HG03103 (cell line): ENCODE measurements around the gene TSG101.

Experiments
- ATAC-seq: cut with Tn5 transposase; IDR thresholded peaks from one replicate; pipeline ENCODE4 v1.9.1; 2021; ENCODE audit warnings: low read depth; ENCODE audit not compliant: unreplicated experiment

The TSG101 gene

DNA sequence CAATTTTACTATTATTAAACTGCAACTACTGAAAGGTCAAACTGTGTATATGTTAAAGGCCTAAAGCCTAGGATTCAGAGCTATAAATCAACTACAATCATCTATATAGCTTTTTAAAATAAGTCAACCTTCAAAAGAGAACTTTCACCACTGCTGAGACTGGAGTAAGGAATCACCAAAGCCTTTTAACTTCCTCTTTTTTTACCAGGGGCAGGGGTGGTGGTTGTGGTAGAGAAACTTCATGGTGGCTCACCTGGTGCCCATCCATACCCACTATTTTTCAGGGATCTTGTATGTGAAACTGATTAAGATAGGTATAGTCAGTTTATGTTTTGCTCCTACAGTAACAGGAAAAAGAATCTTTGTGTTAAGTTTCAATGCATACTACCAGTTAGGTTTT, 31.5 kb downstream of the TSG101 start:
- ATAC-seq = no peak

DNA sequence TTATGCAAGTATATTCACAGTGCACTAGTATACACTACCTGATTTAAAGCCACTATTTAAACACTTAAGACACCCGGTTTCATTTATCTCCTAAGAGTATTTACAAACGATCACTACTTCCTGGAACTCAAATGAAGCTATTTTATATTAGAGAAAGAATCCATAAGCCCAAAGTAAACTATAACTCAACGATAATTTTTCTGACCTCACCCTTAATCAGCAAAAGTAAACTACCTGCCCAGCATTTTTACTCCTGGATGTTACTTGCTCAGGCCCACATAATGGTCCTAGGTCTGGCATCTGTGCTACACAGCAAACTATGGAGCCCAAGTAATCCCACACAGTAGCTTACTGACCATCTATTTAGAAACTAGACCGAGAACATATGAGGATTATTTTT, 33.4 kb downstream of the TSG101 start:
- ATAC-seq = no peak

- no peak for ATAC-seq
These were observed 33.9 kb downstream of the TSG101 start for GRCh38 chr11:18492888-18493287.

GRCh38 chr11:18491924-18492323, 34.8 kb downstream of the TSG101 start:
- no peak for ATAC-seq

GRCh38 chr11:18490736-18491485, 35.8 kb downstream of the TSG101 start:
- no peak for ATAC-seq

DNA sequence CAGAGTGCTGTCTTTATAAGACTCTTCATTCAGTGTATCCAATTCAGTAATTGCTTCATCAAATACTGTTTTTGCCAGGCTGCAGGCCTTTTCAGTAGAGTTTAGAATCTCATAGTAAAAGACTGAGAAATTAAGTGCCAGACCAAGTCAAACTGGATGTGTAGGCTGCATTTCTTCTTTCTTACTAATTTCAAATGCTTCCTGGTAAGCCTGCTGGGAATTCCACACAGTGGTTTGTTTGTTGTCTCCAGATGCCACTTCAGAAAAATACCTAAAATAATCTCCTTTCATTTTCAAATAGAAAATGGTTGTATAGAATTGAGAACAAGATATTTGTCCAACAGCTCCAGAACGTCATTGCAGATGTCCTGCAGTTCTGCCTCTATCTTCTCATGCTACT, 36.4 kb downstream of the TSG101 start:
- no peak for ATAC-seq

DNA sequence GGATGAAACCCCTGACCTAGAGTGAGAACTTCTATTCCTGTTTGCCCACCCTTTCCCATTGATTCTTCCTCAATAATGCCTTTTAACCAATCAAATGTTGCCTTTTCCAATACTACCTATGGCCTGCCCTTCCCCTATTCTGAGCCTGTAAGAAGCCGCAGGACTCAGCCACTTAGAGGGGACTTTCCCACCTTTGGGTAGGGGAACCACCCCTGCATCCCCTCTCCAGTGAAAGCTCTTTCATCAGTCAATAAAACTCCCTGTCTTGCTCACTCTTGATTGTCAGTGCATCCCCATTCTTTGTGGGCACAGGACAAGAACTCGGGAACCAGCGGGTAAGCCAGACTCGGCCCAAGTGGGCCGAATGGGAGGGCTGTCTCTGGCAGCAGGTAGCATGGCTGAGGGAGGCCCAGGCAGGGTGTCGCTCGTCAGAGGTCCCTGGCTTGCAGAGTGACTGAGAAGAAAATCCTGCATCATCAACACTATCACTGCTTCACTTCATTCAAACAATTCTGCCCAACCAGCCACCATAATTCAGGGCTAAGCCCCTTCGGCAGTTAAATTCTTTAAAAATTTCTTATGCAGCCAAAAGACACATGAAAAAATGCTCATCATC, 40.7 kb downstream of the TSG101 start:
- no peak for ATAC-seq

DNA sequence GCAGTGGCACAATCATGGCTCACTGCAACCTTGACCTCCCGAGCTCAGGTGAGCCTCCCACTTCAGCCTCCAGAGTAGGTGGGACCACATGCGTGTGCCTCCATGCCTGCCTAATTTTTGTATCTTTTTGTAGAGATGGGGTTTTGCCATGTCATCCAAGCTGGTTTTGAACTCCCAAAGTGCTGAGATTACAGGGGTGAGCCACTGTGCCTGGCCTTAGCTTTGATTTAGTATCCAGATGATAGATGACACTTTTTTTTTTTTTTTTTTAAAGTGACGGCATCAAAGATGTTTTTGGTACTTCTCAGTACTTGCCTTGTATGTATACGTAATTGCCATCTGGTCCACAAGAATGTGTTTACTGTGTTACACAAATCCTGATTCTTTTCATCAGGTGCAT, 47.7 kb downstream of the TSG101 start:
- no peak for ATAC-seq

- no peak for ATAC-seq
These were observed 54.2 kb downstream of the TSG101 start for GRCh38 chr11:18472587-18472986.

- ATAC-seq = no peak
These were observed 54.7 kb downstream of the TSG101 start for GRCh38 chr11:18471995-18472394.

- no peak for ATAC-seq
These were observed 57.8 kb downstream of the TSG101 start for GRCh38 chr11:18468961-18469360.

DNA sequence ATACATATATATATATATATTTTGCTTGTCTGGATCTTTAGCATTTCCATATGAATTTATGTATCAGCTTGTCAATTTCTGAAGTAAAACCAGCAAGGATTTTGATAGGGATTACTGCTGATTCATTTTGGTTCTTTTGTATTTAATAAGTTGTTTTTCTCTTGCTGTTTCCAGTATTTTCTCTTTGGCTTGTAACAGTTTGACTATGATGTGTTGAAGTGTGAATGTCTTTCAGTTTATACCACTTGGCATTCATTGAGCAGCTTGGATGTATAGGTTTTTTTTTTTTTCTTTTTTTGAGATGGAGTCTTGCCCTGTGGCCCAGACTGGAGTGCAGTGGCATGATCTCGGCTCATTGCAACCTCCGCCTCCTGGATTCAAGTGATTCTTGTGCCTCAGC, 58.7 kb downstream of the TSG101 start:
- ATAC-seq = no peak

DNA sequence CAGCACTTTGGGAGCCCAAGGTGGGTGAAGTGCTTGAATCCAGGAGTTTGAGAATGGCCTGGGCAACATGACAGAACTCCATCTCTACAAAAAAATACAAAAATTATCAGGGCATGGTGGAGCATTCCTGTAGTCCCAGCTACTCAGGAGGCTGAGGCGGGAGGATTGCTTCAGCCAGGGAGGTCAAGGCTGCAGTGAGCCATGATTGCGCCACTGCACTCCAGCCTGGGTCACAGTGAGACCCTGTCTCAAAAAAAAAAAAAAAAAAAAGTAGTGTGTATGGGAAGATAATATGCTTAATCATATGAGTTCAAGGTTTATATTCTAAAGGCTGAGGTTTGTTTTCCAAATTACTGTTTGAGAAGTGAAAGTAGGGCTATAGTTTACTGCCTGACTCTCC, 60.3 kb downstream of the TSG101 start:
- ATAC-seq = no peak

DNA sequence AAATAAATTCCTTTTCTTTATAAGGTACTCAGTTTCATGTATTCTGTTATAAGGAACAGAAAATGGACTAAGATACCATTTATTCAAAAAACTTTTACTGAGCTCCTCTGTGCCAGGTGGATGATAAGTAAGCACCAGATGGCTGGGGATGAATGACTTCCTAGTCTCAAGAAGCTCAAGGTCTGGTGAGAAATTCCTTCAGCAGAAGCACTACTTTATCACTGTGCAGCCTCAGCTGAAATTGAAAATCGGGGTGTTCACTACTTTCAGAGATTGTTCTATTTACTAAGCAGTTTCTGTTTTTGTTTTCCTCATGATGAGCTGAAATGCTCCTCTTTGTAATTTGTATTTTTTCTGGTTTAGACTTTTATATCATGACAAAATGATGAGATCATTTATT, 63.3 kb downstream of the TSG101 start:
- ATAC-seq = no peak

DNA sequence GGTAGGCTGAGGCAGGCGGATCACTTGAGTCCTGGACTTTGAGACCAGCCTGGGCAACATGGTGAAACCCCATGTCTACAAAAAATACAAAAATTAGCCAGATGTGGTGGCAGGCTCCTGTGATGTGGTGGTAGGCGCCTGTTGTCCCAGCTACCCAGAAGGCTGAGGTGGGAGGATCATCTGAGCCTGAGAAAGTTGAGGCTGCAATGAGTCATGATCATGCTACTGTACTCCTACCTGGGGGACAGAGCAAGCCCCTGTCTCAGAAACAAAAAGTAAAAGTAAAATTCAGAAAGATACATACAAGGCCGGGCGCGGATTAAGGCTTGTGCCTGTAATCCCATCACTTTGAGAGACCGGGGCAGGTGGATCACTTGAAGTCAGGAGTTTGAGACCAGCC, 64.8 kb downstream of the TSG101 start:
- ATAC-seq = no peak

DNA sequence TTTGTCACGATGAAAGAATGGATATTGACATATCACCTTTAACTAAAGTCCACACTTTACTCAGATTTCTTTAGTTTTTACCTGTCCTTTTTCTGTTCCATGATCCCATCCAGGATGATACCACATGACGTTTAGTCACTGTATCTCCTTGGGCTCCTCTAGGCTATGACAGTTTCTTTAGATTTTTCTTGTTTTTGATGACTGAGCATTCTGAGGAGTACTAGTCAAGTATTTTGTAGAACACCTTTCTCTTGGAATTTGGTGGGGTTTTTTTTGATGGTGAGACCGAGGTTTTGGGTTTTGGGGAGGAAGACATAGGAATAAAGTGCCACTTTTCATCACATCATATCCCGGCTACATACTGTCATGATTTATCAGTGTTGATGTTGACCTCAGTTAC, 67.1 kb downstream of the TSG101 start:
- ATAC-seq = no peak

- no peak for ATAC-seq
These were observed 69.3 kb downstream of the TSG101 start for GRCh38 chr11:18457450-18457849.

GRCh38 chr11:18455686-18456372, 70.9 kb downstream of the TSG101 start, which contains the start of gene LDHAL6A:
TSS of gene LDHAL6A (plus strand) at chr11:18455856. CDS start at chr11:18456681, 825 bp downstream.
- ATAC-seq = no peak

- ATAC-seq = no peak
These were observed 73.8 kb downstream of the TSG101 start for GRCh38 chr11:18452927-18453326.

GRCh38 chr11:18449251-18449650, 77.5 kb downstream of the TSG101 start:
- ATAC-seq = no peak

DNA sequence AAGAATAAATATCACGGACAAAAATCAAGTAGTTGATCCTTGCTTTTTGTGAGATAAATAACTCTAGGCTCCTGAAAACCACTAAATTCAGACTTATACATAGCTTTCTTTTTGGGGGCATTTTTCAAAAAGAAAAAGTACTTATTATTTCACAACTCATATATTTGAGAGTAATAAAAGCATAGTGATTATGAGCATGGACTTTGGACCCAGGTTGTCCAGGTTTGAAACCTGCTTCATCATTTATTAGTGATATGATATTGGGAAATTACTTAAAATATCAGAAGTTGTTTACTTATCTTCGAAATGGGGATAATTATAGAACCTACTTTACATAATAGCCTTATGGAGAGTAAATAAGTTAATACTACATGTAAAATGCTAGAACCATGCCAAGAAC, 88.1 kb downstream of the TSG101 start:
- ATAC-seq = no peak
